ACC112 (cell line): ENCODE results near the gene HMGN5.

Experiments used
- H2AFZ ChIP-seq: fragments of 200-600 bp; sonication (generic); one replicate; pipeline ENCODE4 v1.6.0; 2017; ENCODE audit warnings: antibody characterized with exemption, low read length; ENCODE audit not compliant: unreplicated experiment
- H3K27ac ChIP-seq: fragments of 200-600 bp; sonication (generic); 2 replicates; pipeline ENCODE4 v1.5.1; 2014; ENCODE audit warnings: low read depth, mild to moderate bottlenecking, antibody characterized with exemption, low read length, moderate library complexity
- H3K27me3 ChIP-seq: fragments of 200-600 bp; sonication (generic); 2 replicates; pipeline ENCODE4 v1.6.1; 2014; ENCODE audit warnings: mild to moderate bottlenecking, antibody characterized with exemption, low read length, moderate library complexity, mixed read lengths; ENCODE audit not compliant: insufficient read depth
- H3K36me3 ChIP-seq: fragments of 200-600 bp; sonication (generic); 2 replicates; pipeline ENCODE4 v1.6.1; 2016; ENCODE audit warnings: mild to moderate bottlenecking, antibody characterized with exemption, low read length, moderate library complexity, mixed read lengths; ENCODE audit not compliant: insufficient read depth
- H3K4me1 ChIP-seq: fragments of 200-600 bp; sonication (generic); one replicate; pipeline ENCODE4 v1.6.1; 2016; ENCODE audit warnings: low read length, mixed read lengths; ENCODE audit not compliant: insufficient read depth, unreplicated experiment, control insufficient read depth
- H3K4me3 ChIP-seq: fragments of 200-600 bp; sonication (generic); 2 replicates; pipeline ENCODE4 v1.5.1; 2014; ENCODE audit warnings: mild to moderate bottlenecking, low read depth, low read length
- H3K79me2 ChIP-seq: fragments of 200-600 bp; sonication (generic); one replicate; pipeline ENCODE4 v1.6.0; 2016; ENCODE audit warnings: low read length; ENCODE audit not compliant: control insufficient read depth, unreplicated experiment, insufficient read depth

The HMGN5 gene

GRCh38 chrX:81201671-81202455 is at the start of gene HMGN5, which contains the start of gene SH3BGRL:
Gene HMGN5 (minus strand): TSS chrX:81201913. CDS start chrX:81121549, 80,364 bp downstream.
Gene SH3BGRL (plus strand): TSS chrX:81202102. CDS start chrX:81202201, 99 bp downstream.
- H3K27ac ChIP-seq: peak within 1 kb of the TSS; percentile 69
- H3K79me2 ChIP-seq: peaks cover 44% of the 10 kb centered on the region
- H2AFZ ChIP-seq: peak within 1 kb of the TSS; percentile 96
- H3K27me3 ChIP-seq: no peaks in the 10 kb centered on the region
- peak within 1 kb of the TSS; percentile 93 for H3K4me3 ChIP-seq
- peaks cover 7% of the 10 kb centered on the region for H3K4me1 ChIP-seq
- no peaks in the 10 kb centered on the region for H3K36me3 ChIP-seq

DNA sequence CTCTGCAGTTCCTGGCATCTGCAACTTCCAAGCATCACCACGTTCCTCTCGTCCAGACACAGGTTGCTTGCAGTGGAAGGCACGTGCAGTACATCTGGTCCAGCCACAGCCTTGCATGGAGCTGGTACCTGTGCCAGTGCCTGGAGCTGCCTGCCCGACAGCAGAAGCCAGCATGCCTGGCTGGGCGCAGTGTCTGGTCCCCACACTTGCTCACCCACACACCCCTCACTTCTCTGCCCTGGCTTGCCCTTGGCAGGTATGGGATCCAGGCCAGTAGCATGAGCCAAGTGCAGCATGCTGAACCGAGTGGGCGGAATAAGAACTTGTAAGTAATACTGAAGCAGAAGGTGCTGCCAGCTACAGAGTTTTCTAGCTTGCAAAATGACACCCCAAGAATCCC is 40.0 kb upstream of the HMGN5 start:
- no peaks in the 10 kb centered on the region for H3K36me3 ChIP-seq
- H3K4me3 ChIP-seq: no peak overlapping the region
- H3K27me3 ChIP-seq: no peaks in the 10 kb centered on the region
- H3K27ac ChIP-seq: no peak overlapping the region
- no peaks in the 10 kb centered on the region for H3K4me1 ChIP-seq
- H3K79me2 ChIP-seq: no peaks in the 10 kb centered on the region
- no peak overlapping the region for H2AFZ ChIP-seq

- no peak overlapping the region for H3K4me3 ChIP-seq
- no peaks in the 10 kb centered on the region for H3K4me1 ChIP-seq
- no peaks in the 10 kb centered on the region for H3K36me3 ChIP-seq
- H3K27ac ChIP-seq: no peak overlapping the region
- H3K27me3 ChIP-seq: no peaks in the 10 kb centered on the region
- no peaks in the 10 kb centered on the region for H3K79me2 ChIP-seq
- no peak overlapping the region for H2AFZ ChIP-seq
These were observed 39.1 kb upstream of the HMGN5 start for GRCh38 chrX:81240701-81241331.

- H3K4me1 ChIP-seq: no peaks in the 10 kb centered on the region
- H2AFZ ChIP-seq: no peak overlapping the region
- H3K79me2 ChIP-seq: peaks cover 3% of the 10 kb centered on the region
- no peak overlapping the region for H3K27ac ChIP-seq
- no peaks in the 10 kb centered on the region for H3K36me3 ChIP-seq
- no peaks in the 10 kb centered on the region for H3K27me3 ChIP-seq
- H3K4me3 ChIP-seq: no peak overlapping the region
These were observed 36.5 kb upstream of the HMGN5 start for GRCh38 chrX:81238166-81238565.

DNA sequence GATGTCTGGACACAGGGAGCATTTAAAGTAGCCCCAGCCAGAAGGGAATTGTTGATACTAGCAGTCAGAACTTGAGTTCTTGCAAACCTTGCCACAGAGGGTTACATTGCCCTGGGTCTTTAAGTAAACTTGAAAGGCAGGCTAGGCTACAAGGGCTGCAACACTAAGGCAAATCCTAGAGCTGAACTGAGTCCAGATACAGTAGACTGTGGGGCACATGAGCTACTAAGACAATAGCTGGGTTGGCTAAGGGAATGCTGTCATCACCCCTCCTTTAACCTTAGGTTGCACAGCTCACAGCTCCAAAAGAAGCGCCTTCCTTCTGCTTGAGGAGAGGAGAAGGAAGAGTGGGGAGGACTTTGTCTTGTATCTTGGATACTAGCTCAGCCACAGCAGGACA is 35.8 kb upstream of the HMGN5 start:
- Histone ChIP-seq H2AFZ (no peak overlapping the region), H3K79me2 (peaks cover 3% of the 10 kb centered on the region), H3K27me3 (no peaks in the 10 kb centered on the region), H3K4me3 (no peak overlapping the region), H3K36me3 (no peaks in the 10 kb centered on the region), H3K27ac (no peak overlapping the region), H3K4me1 (no peaks in the 10 kb centered on the region)

- Histone ChIP-seq H3K27me3 (no peaks in the 10 kb centered on the region), H2AFZ (no peak overlapping the region), H3K4me1 (no peaks in the 10 kb centered on the region), H3K27ac (no peak overlapping the region), H3K79me2 (peaks cover 3% of the 10 kb centered on the region), H3K36me3 (no peaks in the 10 kb centered on the region), H3K4me3 (no peak overlapping the region)
These were observed 30.5 kb upstream of the HMGN5 start for GRCh38 chrX:81232218-81232617.

GRCh38 chrX:81231476-81231875 is 29.8 kb upstream of the HMGN5 start:
- Histone ChIP-seq H3K27me3 (no peaks in the 10 kb centered on the region), H3K4me1 (no peaks in the 10 kb centered on the region), H2AFZ (no peak overlapping the region), H3K36me3 (no peaks in the 10 kb centered on the region), H3K79me2 (peaks cover 3% of the 10 kb centered on the region), H3K4me3 (no peak overlapping the region), H3K27ac (no peak overlapping the region)

- H3K27ac ChIP-seq: no peak overlapping the region
These were observed 28.2 kb upstream of the HMGN5 start for GRCh38 chrX:81229901-81230300.

GRCh38 chrX:81229229-81229628 is 27.5 kb upstream of the HMGN5 start:
- no peaks in the 10 kb centered on the region for H3K4me1 ChIP-seq
- H3K27me3 ChIP-seq: no peaks in the 10 kb centered on the region
- peaks cover 4% of the 10 kb centered on the region for H3K79me2 ChIP-seq
- no peak overlapping the region for H3K4me3 ChIP-seq
- H3K27ac ChIP-seq: no peak overlapping the region
- no peak overlapping the region for H2AFZ ChIP-seq
- H3K36me3 ChIP-seq: no peaks in the 10 kb centered on the region

More at GRCh38 chrX:81229901-81230300, 28.2 kb upstream of the HMGN5 start:
- no peaks in the 10 kb centered on the region for H3K27me3 ChIP-seq
- no peaks in the 10 kb centered on the region for H3K4me1 ChIP-seq
- H3K36me3 ChIP-seq: no peaks in the 10 kb centered on the region
- no peak overlapping the region for H2AFZ ChIP-seq
- H3K79me2 ChIP-seq: peaks cover 6% of the 10 kb centered on the region
- no peak overlapping the region for H3K4me3 ChIP-seq

DNA sequence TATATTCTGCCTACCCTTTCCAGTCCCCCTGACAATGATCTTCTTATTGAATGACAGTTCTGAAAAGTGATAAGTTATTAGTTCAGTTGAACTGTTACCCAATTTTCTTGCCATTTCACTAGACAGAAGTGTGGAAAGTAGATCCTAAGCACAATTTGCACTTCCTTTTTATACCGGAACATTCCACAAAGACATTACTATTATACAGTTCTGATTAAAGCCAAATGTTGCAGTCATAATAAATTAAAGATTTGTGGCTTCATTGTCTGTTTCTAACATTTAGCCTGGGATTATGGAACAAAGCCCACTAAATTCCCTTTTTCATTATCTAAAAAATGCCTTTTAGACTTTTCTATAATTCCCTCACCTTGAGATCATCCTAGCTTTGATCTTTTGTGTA is 14.0 kb upstream of the HMGN5 start:
- H3K4me3 ChIP-seq: no peak overlapping the region
- no peak overlapping the region for H2AFZ ChIP-seq
- H3K27ac ChIP-seq: no peak overlapping the region
- peaks cover 15% of the 10 kb centered on the region for H3K79me2 ChIP-seq
- no peaks in the 10 kb centered on the region for H3K36me3 ChIP-seq
- no peaks in the 10 kb centered on the region for H3K4me1 ChIP-seq
- H3K27me3 ChIP-seq: no peaks in the 10 kb centered on the region

DNA sequence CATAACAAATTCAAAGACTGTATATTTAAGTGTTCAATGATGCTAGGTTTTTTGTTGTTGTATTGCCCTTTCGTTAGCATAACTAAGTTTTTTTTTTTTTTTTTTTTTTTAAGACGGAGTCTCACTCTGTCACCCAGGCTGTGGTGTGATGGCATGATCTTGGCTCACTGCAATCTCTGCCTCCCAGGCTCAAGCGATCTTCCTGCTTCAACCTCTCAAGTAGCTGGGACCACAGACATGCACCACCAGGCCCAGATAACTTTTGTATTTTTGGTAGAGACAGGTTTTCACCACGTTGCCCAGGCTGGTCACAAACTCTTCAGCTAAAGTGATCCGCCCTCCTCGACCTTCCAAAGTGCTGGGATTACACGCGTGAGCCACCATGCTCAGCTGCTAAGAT is 7.2 kb upstream of the HMGN5 start:
- no peak overlapping the region for H3K4me3 ChIP-seq
- H3K36me3 ChIP-seq: no peaks in the 10 kb centered on the region
- H3K27ac ChIP-seq: no peak overlapping the region
- no peak overlapping the region for H2AFZ ChIP-seq
- peaks cover 4% of the 10 kb centered on the region for H3K4me1 ChIP-seq
- H3K27me3 ChIP-seq: no peaks in the 10 kb centered on the region
- peaks cover 32% of the 10 kb centered on the region for H3K79me2 ChIP-seq
